Activated naive CD8-positive, alpha-beta T cell (primary cell): ENCODE data around the gene PDE4D.

Experiments
- H3K27ac Mint-ChIP-seq: one replicate; pipeline ENCODE4 v1.8.0; 2021; ENCODE audit warnings: mixed read lengths
- H3K27me3 Mint-ChIP-seq: one replicate; pipeline ENCODE4 v1.8.0; 2021; ENCODE audit warnings: mixed read lengths
- H3K36me3 Mint-ChIP-seq: one replicate; pipeline ENCODE4 v1.8.0; 2021; ENCODE audit warnings: mixed read lengths
- H3K4me1 Mint-ChIP-seq: one replicate; pipeline ENCODE4 v1.8.0; 2021; ENCODE audit warnings: low read depth, mixed read lengths
- H3K4me3 Mint-ChIP-seq: one replicate; pipeline ENCODE4 v1.8.0; 2021; ENCODE audit warnings: mild to moderate bottlenecking, mixed read lengths
- H3K9me3 Mint-ChIP-seq: one replicate; pipeline ENCODE4 v1.8.0; 2021; ENCODE audit warnings: low read depth, mixed read lengths

Gene PDE4D

DNA sequence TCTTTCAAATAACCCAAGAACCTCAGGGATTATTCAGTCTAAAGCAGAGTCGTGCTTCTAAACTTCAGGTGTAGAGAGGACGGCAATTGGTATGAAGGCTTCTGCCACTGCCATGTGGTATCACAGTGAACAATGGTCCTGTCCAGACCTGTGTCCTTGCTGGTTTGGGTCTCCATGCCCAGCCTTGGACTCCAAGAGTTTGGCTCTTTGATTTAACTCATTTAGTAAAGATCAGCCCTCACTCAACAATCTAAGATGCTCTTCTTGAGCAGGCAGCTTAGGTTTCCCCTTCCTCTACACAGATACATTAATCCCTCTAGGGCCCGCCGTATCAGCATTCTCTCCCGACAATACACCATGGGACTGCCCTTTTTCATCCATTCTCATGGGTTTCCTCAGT is 792.7 kb downstream of the PDE4D start:
- Mint-ChIP-seq H3K27ac (no peak overlapping the region), H3K4me3 (no peak overlapping the region), H3K36me3 (no peaks in the 10 kb centered on the region), H3K9me3 (no peaks in the 10 kb centered on the region), H3K4me1 (peaks cover 35% of the 10 kb centered on the region), H3K27me3 (no peaks in the 10 kb centered on the region)

DNA sequence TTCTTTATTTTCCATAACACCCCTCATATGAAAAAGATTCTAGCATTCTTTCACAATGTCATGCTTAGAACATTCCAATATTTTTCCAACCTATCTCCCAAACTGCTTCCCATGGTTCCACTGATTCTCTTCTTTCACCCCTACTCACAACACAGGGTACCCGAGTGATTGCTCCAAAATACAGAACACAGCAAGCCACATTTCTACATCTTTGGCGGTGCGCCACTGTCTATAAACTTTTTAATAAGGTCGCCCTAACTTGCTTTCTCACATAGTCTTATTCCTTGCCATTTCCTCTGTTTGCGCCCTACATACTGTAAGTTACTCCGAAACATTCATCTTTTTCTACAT is 793.6 kb downstream of the PDE4D start:
- peak overlapping the region; percentile 11 for H3K4me3 Mint-ChIP-seq
- H3K9me3 Mint-ChIP-seq = no peaks in the 10 kb centered on the region
- H3K4me1 Mint-ChIP-seq = peaks cover 33% of the 10 kb centered on the region
- no peaks in the 10 kb centered on the region for H3K27me3 Mint-ChIP-seq
- H3K36me3 Mint-ChIP-seq = no peaks in the 10 kb centered on the region
- peak overlapping the region; percentile 11 for H3K27ac Mint-ChIP-seq

DNA sequence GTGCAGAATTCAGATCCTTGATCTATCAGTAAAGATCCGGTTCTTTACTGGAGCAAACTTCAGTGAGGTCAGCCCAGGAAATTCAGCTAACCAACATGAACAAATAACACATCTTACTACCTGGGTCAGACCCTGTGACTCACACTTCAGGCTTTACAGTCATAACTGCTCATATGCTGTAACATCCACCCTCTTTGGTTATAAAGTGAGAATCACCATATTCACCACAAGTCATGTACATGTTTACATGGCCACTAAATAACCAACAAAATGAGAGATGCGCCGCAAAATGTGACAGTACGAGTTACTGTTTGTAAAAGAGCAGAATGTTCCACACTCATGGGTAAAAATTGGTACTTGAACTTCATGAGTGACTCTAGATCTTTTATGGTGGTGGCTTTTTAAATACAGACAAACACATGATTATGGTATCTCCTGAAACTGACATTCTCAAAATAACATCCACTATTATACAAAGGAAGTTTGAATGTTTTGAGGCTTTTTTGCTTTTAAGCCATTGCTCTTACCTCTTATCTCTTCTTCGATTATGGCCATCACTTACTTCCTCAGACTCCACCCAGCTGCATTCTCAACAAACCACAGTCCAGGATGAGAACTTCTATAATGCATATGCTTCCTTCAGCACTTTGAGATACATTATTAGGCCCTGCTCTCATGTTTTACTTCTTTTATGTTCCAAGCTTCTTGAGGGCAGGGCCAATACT is 794.1 kb downstream of the PDE4D start:
- no peaks in the 10 kb centered on the region for H3K27me3 Mint-ChIP-seq
- no peaks in the 10 kb centered on the region for H3K36me3 Mint-ChIP-seq
- H3K9me3 Mint-ChIP-seq = no peaks in the 10 kb centered on the region
- peak overlapping the region; percentile 8 for H3K4me3 Mint-ChIP-seq
- peaks cover 29% of the 10 kb centered on the region for H3K4me1 Mint-ChIP-seq
- peak overlapping the region; percentile 11 for H3K27ac Mint-ChIP-seq

GRCh38 chr5:59098743-59099142 is 794.8 kb downstream of the PDE4D start:
- Mint-ChIP-seq H3K27ac (no peak overlapping the region), H3K36me3 (no peaks in the 10 kb centered on the region), H3K4me3 (no peak overlapping the region), H3K27me3 (no peaks in the 10 kb centered on the region), H3K9me3 (no peaks in the 10 kb centered on the region), H3K4me1 (peaks cover 26% of the 10 kb centered on the region)

DNA sequence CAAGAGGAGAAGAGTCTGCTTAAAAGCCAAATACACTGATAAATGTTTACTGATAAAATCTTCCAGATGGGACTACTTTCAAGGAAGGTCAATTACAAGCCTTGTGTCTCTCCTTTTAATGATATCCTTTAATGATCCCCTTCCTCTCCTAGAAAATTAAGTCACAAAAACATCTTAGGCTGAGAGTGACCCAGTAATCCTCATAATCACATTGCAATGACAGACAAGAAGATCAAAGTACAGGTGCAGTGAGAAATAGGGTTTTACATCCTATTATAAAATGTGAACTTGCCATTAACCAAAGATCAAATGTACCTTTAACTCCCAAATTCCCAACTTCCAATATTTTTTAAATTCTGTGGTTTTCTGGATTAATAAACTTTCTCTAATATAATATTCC is 795.8 kb downstream of the PDE4D start:
- Mint-ChIP-seq H3K36me3 (peaks cover 3% of the 10 kb centered on the region), H3K4me3 (no peak overlapping the region), H3K4me1 (peaks cover 32% of the 10 kb centered on the region), H3K27ac (no peak overlapping the region), H3K27me3 (no peaks in the 10 kb centered on the region), H3K9me3 (no peaks in the 10 kb centered on the region)

- no peaks in the 10 kb centered on the region for H3K9me3 Mint-ChIP-seq
- no peak overlapping the region for H3K4me3 Mint-ChIP-seq
- peaks cover 34% of the 10 kb centered on the region for H3K4me1 Mint-ChIP-seq
- H3K27me3 Mint-ChIP-seq = no peaks in the 10 kb centered on the region
- no peak overlapping the region for H3K27ac Mint-ChIP-seq
- peaks cover 3% of the 10 kb centered on the region for H3K36me3 Mint-ChIP-seq
Observed at GRCh38 chr5:59097116-59097515, 796.4 kb downstream of the PDE4D start.

DNA sequence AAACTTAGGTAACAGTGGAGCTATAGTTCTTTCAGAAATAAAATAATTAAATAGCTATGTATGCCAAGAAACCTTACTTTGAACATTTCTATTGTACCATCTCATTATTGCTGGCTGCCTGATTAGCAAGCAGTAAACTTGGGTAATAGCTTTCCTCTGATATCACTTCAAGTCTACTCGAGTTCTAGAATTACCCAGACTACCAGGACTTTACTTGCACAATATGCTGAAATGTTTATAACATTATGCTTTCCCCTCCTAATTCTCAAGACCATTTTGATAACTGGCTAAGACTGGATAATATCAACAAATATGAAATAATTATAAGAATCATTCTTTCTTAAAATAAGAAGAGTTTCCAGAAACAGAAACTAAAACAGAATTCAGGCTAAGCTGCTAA is 798.0 kb downstream of the PDE4D start:
- Mint-ChIP-seq H3K27ac (no peak overlapping the region), H3K4me1 (peaks cover 31% of the 10 kb centered on the region), H3K36me3 (peaks cover 3% of the 10 kb centered on the region), H3K27me3 (no peaks in the 10 kb centered on the region), H3K4me3 (no peak overlapping the region), H3K9me3 (no peaks in the 10 kb centered on the region)

DNA sequence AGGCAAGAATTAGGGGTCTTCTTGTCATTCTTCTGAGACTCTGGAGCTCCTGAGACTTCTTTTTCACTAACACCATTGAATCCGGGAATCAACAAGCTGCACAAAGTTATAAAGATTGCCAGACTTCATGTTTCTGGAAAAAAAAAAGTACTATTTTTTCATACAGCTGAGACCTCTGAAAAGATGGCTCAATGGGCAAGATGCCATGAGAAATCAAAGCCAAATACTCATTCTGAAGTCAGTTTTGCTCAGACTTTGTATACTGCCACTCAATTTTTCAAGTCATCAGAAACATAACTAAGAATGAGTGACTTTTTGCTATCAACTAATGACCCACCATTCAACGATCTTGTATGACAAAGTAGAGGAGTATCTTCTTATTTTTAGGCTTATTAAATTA is 798.7 kb downstream of the PDE4D start:
- Mint-ChIP-seq H3K27ac (no peak overlapping the region), H3K36me3 (peaks cover 3% of the 10 kb centered on the region), H3K9me3 (no peaks in the 10 kb centered on the region), H3K27me3 (no peaks in the 10 kb centered on the region), H3K4me1 (peaks cover 26% of the 10 kb centered on the region), H3K4me3 (no peak overlapping the region)

GRCh38 chr5:59093329-59093728 is 800.2 kb downstream of the PDE4D start:
- no peak overlapping the region for H3K27ac Mint-ChIP-seq
- H3K4me3 Mint-ChIP-seq = no peak overlapping the region
- H3K4me1 Mint-ChIP-seq = peaks cover 14% of the 10 kb centered on the region
- no peaks in the 10 kb centered on the region for H3K9me3 Mint-ChIP-seq
- H3K27me3 Mint-ChIP-seq = no peaks in the 10 kb centered on the region
- peaks cover 3% of the 10 kb centered on the region for H3K36me3 Mint-ChIP-seq

- Mint-ChIP-seq H3K36me3 (peaks cover 3% of the 10 kb centered on the region), H3K4me1 (peaks cover 13% of the 10 kb centered on the region), H3K9me3 (no peaks in the 10 kb centered on the region), H3K4me3 (no peak overlapping the region), H3K27ac (peak overlapping the region; percentile 30), H3K27me3 (no peaks in the 10 kb centered on the region)
Observed at GRCh38 chr5:59092758-59093157, 800.8 kb downstream of the PDE4D start.

DNA sequence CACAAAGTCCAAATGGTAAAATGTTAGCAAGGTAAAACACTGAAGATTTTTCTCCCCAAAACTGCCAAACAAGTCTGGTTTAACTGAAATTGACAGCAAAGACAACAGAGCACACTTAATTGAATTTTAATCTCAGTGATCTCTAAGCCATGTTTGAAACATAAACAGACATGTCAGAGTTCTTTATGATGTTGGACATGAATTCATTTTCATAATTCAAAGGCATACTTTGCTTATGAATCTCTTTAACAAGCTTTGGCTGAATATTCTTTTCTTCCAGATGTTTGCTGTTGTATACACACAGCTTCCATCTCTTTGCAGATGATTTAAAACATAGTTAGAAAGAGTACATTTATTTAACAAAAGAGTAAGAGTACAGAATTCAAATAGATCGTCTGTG is 801.6 kb downstream of the PDE4D start:
- H3K4me3 Mint-ChIP-seq = no peak overlapping the region
- H3K4me1 Mint-ChIP-seq = peaks cover 11% of the 10 kb centered on the region
- H3K36me3 Mint-ChIP-seq = peaks cover 3% of the 10 kb centered on the region
- no peaks in the 10 kb centered on the region for H3K9me3 Mint-ChIP-seq
- no peak overlapping the region for H3K27ac Mint-ChIP-seq
- H3K27me3 Mint-ChIP-seq = no peaks in the 10 kb centered on the region

- peaks cover 3% of the 10 kb centered on the region for H3K36me3 Mint-ChIP-seq
- H3K9me3 Mint-ChIP-seq = no peaks in the 10 kb centered on the region
- no peaks in the 10 kb centered on the region for H3K27me3 Mint-ChIP-seq
- H3K4me3 Mint-ChIP-seq = no peak overlapping the region
- peaks cover 9% of the 10 kb centered on the region for H3K4me1 Mint-ChIP-seq
- H3K27ac Mint-ChIP-seq = no peak overlapping the region
Observed at GRCh38 chr5:59090323-59090722, 803.2 kb downstream of the PDE4D start.

GRCh38 chr5:59089767-59090166 is 803.8 kb downstream of the PDE4D start:
- Mint-ChIP-seq H3K36me3 (peaks cover 3% of the 10 kb centered on the region), H3K4me3 (no peak overlapping the region), H3K27me3 (no peaks in the 10 kb centered on the region), H3K27ac (no peak overlapping the region), H3K4me1 (peaks cover 8% of the 10 kb centered on the region), H3K9me3 (no peaks in the 10 kb centered on the region)

DNA sequence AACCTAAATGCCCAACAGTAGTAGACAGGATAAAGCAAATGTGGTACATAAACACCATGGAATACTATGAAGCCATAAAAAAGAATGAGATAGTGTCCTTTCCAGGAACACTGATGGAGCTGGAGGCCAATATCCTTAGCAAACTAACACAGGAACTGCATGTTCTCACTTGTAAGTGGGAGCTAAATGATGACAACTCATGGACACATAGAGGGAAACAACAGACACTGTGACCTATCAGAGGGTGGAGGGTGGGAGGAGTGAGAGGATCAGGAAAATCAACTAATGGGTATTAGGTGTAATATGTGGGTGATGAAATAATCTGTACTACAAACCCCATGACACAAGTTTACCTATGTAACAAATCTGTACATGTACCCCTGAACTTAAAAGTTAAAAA is 805.0 kb downstream of the PDE4D start:
- Mint-ChIP-seq H3K27me3 (no peaks in the 10 kb centered on the region), H3K4me3 (no peak overlapping the region), H3K27ac (no peak overlapping the region), H3K9me3 (no peaks in the 10 kb centered on the region), H3K4me1 (peaks cover 5% of the 10 kb centered on the region), H3K36me3 (peaks cover under 1% of the 10 kb centered on the region)

- no peaks in the 10 kb centered on the region for H3K27me3 Mint-ChIP-seq
- no peak overlapping the region for H3K27ac Mint-ChIP-seq
- no peaks in the 10 kb centered on the region for H3K36me3 Mint-ChIP-seq
- no peaks in the 10 kb centered on the region for H3K9me3 Mint-ChIP-seq
- no peak overlapping the region for H3K4me3 Mint-ChIP-seq
- no peaks in the 10 kb centered on the region for H3K4me1 Mint-ChIP-seq
Observed at GRCh38 chr5:59086024-59086423, 807.5 kb downstream of the PDE4D start.

- Mint-ChIP-seq H3K27me3 (peaks cover 2% of the 10 kb centered on the region), H3K4me1 (no peaks in the 10 kb centered on the region), H3K4me3 (no peak overlapping the region), H3K27ac (no peak overlapping the region), H3K36me3 (no peaks in the 10 kb centered on the region), H3K9me3 (no peaks in the 10 kb centered on the region)
Observed at GRCh38 chr5:59081693-59082092, 811.8 kb downstream of the PDE4D start.
